ENCODE measurements around the gene KRT32.

DNA sequence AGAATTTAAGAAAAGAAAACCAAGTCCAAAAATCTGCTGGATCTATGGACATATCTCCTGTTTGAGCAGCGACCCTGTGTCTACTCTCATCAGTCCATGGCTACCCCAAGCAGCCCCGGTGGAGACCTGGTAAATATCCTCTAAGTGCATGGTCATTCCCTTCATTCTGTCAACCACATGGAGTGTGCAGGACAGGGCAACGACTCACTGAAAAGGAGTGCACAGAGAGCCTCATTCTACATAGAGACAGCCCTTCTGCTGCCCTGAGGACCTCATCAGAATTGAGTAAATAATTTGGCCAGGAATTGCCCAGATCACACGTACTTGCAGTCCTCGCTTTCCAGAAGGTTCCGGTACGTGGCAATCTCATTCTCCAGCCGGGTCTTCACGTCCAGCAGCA lies 29.4 kb downstream of the KRT32 start:
- TF ChIP-seq, protein P1, sequence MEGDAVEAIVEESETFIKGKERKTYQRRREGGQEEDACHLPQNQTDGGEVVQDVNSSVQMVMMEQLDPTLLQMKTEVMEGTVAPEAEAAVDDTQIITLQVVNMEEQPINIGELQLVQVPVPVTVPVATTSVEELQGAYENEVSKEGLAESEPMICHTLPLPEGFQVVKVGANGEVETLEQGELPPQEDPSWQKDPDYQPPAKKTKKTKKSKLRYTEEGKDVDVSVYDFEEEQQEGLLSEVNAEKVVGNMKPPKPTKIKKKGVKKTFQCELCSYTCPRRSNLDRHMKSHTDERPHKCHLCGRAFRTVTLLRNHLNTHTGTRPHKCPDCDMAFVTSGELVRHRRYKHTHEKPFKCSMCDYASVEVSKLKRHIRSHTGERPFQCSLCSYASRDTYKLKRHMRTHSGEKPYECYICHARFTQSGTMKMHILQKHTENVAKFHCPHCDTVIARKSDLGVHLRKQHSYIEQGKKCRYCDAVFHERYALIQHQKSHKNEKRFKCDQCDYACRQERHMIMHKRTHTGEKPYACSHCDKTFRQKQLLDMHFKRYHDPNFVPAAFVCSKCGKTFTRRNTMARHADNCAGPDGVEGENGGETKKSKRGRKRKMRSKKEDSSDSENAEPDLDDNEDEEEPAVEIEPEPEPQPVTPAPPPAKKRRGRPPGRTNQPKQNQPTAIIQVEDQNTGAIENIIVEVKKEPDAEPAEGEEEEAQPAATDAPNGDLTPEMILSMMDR (conservative IDR thresholded peaks at IDR 0.05; ENCODE audit: low read depth, low read length): no peak
- TF ChIP-seq EZH2 (IDR thresholded peaks at IDR 0.05; ENCODE audit: borderline replicate concordance, low read depth, low read length, poor library complexity, severe bottlenecking): no peak
